Esophagus muscularis mucosa (tissue), 4 donors: Measurements from ENCODE around the gene UBE2S. TPM values are rescaled to one million over a fixed set of nuclear protein-coding genes. Genes with fewer than 3 reads are reported as not detected.

Experiments used
- DNase-seq: peaks from one replicate; pipeline ENCODE4 v3.0.0-alpha.2; 2017; ENCODE audit errors: extremely low spot score
- H3K27ac ChIP-seq, 4 donors: fragments of 200-600 bp; sonication (generic); replicated peaks in 1 of 4; 1 replicate in 3 of 4; 2 replicates in 1 of 4; pipeline ENCODE4 v1.5.1; 2016 to 2019; ENCODE audit warnings: mild to moderate bottlenecking in 1 of 4
- H3K27me3 ChIP-seq, 4 donors: fragments of 200-600 bp; sonication (generic); one replicate each; pipeline versions ENCODE4 v1.5.1 to v1.6.0; 2016 to 2019
- H3K36me3 ChIP-seq, 4 donors: fragments of 200-600 bp; sonication (generic); one replicate each; pipeline ENCODE4 v1.5.1; 2016 to 2019
- H3K4me1 ChIP-seq, 4 donors: fragments of 200-600 bp; sonication (generic); one replicate each; pipeline ENCODE4 v1.5.1; 2016 to 2019
- H3K4me3 ChIP-seq, 4 donors: fragments of 200-600 bp; sonication (generic); 1 replicate in 2 of 4; 2 replicates in 2 of 4; pipeline ENCODE4 v1.5.1; 2016 to 2019; ENCODE audit warnings: mild to moderate bottlenecking in 4 of 4, moderate library complexity in 1 of 4
- H3K9me3 ChIP-seq, 4 donors: fragments of 200-600 bp; sonication (generic); 1 replicate in 3 of 4; 2 replicates in 1 of 4; pipeline ENCODE4 v1.5.1; 2016 to 2019
- EP300 ChIP-seq: sonication (generic); formaldehyde crosslinking; IDR thresholded peaks from one replicate; pipeline ENCODE4 v1.6.1; 2017; ENCODE audit warnings: antibody characterized with exemption
- POLR2A ChIP-seq: fragments of 450-650 bp; IDR thresholded peaks from one replicate; pipeline ENCODE4 v1.6.1; 2017; ENCODE audit warnings: antibody characterized with exemption, moderate library complexity, mild to moderate bottlenecking, low read depth
- POLR2AphosphoS5 ChIP-seq, 2 donors: sonication (generic); formaldehyde crosslinking; IDR thresholded peaks; one replicate each; pipeline ENCODE4 v1.6.1; 2017; ENCODE audit warnings: antibody characterized with exemption in 2 of 2
- WGBS: methylation state at CpG from one replicate; pipeline ENCODE4 v1.1.5; 2018; 5-methylcytosine and 5-hydroxymethylcytosine counted together
- intact Hi-C: fragments of 100-400 bp; cut with DNase I; formaldehyde crosslinking; loops from one replicate; pipeline ENCODE4 v1.15.1; 2023
- total RNA-seq, 4 donors: library from RNA; depleted of rRNA; stranded (reverse); fragments of >200 nt; gene quantifications; one replicate each; pipeline versions ENCODE4 v1.1.0 to v1.2.1, GENCODE V29; 2016
- TF ChIP-seq, protein P1 (sequence below), 3 experiments: fragments of 200-600 bp in 2 of 3; fragments of 450-650 bp in 1 of 3; sonication (generic) in 2 of 3; IDR thresholded peaks; one replicate each; pipeline ENCODE4 v1.5.1; 2017 to 2019; ENCODE audit warnings: antibody characterized with exemption in 3 of 3, mild to moderate bottlenecking in 2 of 3, moderate library complexity in 1 of 3

UBE2S gene
- total RNA-seq, 4 donors from 2014 or later: 9.1 to 37.9 (median 22.0) TPM

DNA sequence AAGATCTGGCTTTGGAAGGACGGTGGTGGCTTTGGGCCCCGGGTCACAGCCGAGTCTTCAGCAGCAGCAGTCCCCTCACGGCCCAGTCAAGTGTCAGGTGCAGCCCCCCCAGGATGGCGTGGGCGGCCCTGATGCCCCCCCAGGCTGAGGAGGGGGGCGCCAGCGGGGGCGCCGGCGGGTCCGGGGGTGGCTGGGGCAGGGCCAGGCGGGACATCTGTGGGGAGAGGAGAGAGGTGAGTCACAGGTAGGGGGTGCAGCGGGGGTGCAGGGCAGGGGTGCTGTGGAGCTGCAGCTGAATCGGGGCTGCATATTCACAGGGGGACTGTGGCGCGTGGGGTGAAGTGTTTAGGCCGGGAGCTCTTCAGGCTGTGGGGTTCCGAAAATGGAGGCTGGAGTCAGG is 41.6 kb downstream of the UBE2S start:
- DNase-seq: no peak
- TF ChIP-seq EP300 (no peak), POLR2AphosphoS5 (IDR thresholded peaks at IDR 0.05) (no peak), POLR2A (no peak)
- TF ChIP-seq, protein P1, sequence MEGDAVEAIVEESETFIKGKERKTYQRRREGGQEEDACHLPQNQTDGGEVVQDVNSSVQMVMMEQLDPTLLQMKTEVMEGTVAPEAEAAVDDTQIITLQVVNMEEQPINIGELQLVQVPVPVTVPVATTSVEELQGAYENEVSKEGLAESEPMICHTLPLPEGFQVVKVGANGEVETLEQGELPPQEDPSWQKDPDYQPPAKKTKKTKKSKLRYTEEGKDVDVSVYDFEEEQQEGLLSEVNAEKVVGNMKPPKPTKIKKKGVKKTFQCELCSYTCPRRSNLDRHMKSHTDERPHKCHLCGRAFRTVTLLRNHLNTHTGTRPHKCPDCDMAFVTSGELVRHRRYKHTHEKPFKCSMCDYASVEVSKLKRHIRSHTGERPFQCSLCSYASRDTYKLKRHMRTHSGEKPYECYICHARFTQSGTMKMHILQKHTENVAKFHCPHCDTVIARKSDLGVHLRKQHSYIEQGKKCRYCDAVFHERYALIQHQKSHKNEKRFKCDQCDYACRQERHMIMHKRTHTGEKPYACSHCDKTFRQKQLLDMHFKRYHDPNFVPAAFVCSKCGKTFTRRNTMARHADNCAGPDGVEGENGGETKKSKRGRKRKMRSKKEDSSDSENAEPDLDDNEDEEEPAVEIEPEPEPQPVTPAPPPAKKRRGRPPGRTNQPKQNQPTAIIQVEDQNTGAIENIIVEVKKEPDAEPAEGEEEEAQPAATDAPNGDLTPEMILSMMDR (IDR thresholded peaks at IDR 0.05): no peak
- Histone ChIP-seq H3K4me3 (no peak overlapping the region), H3K36me3 (no peaks in the 10 kb centered on the region), H3K27me3 (peaks cover 5 to 78% (median 24%) of the 10 kb centered on the region in 4 donors), H3K27ac (no peak overlapping the region), H3K4me1 (peaks cover 13 to 22% (median 21%) of the 10 kb centered on the region in 4 donors), H3K9me3 (no peaks in the 10 kb centered on the region)
- intact Hi-C loops: no loop called here
- WGBS: 90% methylated on average over 12 of the region's 19 CpGs

DNA sequence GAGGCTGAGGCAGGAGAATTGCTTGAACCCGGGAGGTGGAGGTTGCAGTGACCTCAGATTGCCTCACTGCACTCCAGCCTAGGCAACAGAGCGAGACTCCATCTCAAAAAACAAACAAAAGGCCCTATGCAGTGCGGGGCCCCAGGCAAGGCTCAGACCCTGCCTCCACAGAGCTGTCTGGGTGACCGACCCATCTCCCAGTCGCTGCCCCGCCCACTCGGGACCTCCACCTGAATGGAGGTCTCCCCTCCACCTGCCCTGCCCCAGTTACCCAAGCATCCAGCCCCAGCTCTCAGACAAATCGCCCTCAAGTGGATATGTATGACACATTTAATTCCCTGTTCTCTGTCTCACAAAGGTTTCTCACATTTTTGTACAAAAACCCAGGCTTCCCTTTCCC is 42.3 kb downstream of the UBE2S start:
- Histone ChIP-seq H3K4me3 (no peak overlapping the region), H3K27ac (no peak overlapping the region), H3K4me1 (peaks cover 13 to 19% (median 17%) of the 10 kb centered on the region in 4 donors), H3K9me3 (no peaks in the 10 kb centered on the region), H3K36me3 (no peaks in the 10 kb centered on the region), H3K27me3 (peaks cover 5 to 78% (median 17%) of the 10 kb centered on the region in 4 donors)
- TF ChIP-seq POLR2AphosphoS5 (IDR thresholded peaks at IDR 0.05) (no peak), POLR2A (no peak), EP300 (no peak)
- TF ChIP-seq, protein P1 (IDR thresholded peaks at IDR 0.05): no peak
- DNase-seq: no peak
- intact Hi-C loops: no loop called here
- 84% methylated on average over 8 of the region's 8 CpGs for WGBS

DNA sequence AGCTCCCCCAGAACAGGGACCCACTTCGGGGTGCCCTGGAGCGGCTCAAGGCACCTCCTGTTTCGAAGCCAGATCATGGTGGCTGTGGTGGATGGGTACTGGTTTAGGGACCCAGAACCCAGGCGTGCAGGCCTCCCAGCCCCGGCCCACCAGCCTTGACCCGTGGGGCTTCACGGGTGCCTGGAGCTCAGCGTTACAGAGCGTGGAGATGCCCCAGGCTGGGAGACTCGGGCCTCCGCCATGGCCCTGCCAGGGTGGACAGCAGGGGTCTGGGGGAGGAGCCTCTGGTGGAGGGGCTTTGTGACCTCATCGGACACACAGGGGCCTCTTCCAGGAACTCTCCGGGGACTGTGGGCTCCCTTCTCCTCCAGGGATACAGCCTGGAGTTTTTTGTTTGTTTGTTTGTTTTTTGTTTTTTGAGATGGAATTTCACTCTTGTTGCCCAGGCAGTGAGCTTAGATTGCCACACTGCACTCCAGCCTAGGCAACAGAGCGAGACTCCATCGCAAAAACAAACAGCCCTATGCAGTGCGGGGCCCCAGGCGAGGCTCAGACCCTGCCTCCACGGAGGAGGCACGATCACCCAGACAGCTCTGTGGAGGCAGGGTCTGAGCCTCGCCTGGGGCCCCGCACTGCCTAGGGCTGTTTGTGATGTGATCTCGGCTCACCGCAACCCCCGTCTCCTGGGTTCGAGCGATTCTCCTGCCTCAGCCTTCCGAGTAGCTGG is 44.4 kb downstream of the UBE2S start, which contains the start of gene GARIN5B:
Gene GARIN5B, minus strand, starts transcription at position 271 of the 727 bp plus-strand sequence. Its CDS starts 194 bp downstream, at position 77.
- Histone ChIP-seq H3K9me3 (no peaks in the 10 kb centered on the region), H3K4me3 (no peak within 1 kb of the TSS), H3K27me3 (peaks cover 0 to 63% (median 0%) of the 10 kb centered on the region in 4 donors), H3K27ac (no peak within 1 kb of the TSS), H3K4me1 (no peaks in the 10 kb centered on the region), H3K36me3 (no peaks in the 10 kb centered on the region)
- WGBS: 88% methylated on average over 22 of the region's 27 CpGs
- no peak for DNase-seq
- intact Hi-C loops: no loop called here
- TF ChIP-seq EP300: no peak
- no peak for TF ChIP-seq POLR2A
- TF ChIP-seq POLR2AphosphoS5 (IDR thresholded peaks at IDR 0.05): no peak
- TF ChIP-seq, protein P1 (IDR thresholded peaks at IDR 0.05): no peak

- H3K36me3 ChIP-seq: no peaks in the 10 kb centered on the region
- no peak for DNase-seq
- intact Hi-C loops: no loop called here
- WGBS: 80% methylated on average over 36 of the region's 38 CpGs
- H3K4me3 ChIP-seq: no peak overlapping the region
- H3K27ac ChIP-seq: no peak overlapping the region
- H3K9me3 ChIP-seq: no peaks in the 10 kb centered on the region
- peaks cover 0 to 59% (median 0%) of the 10 kb centered on the region in 4 donors for H3K27me3 ChIP-seq
- no peak for TF ChIP-seq POLR2A
- TF ChIP-seq EP300: no peak
- TF ChIP-seq POLR2AphosphoS5 (IDR thresholded peaks at IDR 0.05): no peak
- TF ChIP-seq, protein P1 (IDR thresholded peaks at IDR 0.05): no peak
- no peaks in the 10 kb centered on the region for H3K4me1 ChIP-seq
These were observed 45.2 kb downstream of the UBE2S start for GRCh38 chr19:55362174-55362989.
